ENCODE measurements around the gene SRXN1. TPM values are rescaled to one million over a fixed set of nuclear protein-coding genes. Genes with fewer than 3 reads are reported as not detected.
A peak's percentile ranks its signal among the peaks of the same experiment; 100 is the strongest.
"Not testable (repeated sequence)": the region's sequence is repeated elsewhere in the genome, so short reads cannot be mapped to it uniquely, and the experiment has no call there.

The SRXN1 gene
- total and polyA plus RNA-seq, 8 donors, result 6.4 to 40.1 (median 23.5) TPM

DNA sequence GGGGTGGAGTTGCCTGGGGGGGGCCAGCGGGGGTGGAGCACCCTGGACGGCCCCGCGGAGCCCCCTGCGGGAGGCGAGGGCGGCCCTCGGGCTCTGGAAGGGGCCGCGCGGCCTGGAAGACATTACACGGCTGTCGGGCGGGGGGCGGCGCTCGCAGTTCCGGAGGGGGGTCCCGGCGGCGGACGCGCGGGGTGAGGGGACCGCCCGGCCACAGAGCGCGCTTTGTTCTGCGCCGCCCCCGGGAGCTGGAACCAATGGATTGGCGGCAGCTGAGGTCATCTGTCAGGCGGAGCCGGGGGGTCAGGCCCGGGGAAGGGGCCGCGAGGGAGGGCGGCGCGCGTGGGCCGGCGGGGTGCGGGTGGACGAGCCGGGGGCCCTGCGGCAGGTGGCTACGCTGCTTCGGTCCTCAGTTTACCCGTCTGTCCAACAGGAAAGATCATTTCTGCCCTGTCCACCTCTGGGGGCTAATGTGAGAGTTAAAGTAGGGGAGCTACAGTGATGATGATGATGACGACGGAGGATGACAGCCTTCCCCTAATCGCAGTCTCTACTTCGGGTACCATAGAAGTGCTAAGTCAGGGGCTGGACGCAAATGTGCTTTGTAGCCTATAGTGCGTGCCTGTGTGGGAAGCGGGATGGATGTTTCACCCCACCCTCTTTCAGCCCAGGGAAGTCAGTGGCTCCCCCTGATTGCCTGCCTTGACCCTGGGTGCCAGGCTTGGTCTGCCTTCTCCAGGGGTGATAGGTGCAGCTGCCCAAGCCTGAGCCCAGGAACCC, 10.4 kb downstream of the SRXN1 start:
- H3K9me3 ChIP-seq, result no peaks in the 10 kb centered on the region
- peak in 1 of 2 donors; percentile 88 for DNase-seq
- H3K4me1 ChIP-seq, result peaks cover 4 to 22% (median 14%) of the 10 kb centered on the region in 4 donors
- TF ChIP-seq POLR2A (IDR thresholded peaks at IDR 0.05) (no peak), EP300 (IDR thresholded peaks at IDR 0.05) (no peak), POLR2AphosphoS5 (IDR thresholded peaks at IDR 0.05) (no peak)
- TF ChIP-seq, protein P1, sequence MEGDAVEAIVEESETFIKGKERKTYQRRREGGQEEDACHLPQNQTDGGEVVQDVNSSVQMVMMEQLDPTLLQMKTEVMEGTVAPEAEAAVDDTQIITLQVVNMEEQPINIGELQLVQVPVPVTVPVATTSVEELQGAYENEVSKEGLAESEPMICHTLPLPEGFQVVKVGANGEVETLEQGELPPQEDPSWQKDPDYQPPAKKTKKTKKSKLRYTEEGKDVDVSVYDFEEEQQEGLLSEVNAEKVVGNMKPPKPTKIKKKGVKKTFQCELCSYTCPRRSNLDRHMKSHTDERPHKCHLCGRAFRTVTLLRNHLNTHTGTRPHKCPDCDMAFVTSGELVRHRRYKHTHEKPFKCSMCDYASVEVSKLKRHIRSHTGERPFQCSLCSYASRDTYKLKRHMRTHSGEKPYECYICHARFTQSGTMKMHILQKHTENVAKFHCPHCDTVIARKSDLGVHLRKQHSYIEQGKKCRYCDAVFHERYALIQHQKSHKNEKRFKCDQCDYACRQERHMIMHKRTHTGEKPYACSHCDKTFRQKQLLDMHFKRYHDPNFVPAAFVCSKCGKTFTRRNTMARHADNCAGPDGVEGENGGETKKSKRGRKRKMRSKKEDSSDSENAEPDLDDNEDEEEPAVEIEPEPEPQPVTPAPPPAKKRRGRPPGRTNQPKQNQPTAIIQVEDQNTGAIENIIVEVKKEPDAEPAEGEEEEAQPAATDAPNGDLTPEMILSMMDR (IDR thresholded peaks at IDR 0.05), result no peak
- H3K27me3 ChIP-seq, result peaks cover 0 to 23% (median 9%) of the 10 kb centered on the region in 3 donors
- peak overlapping the region; percentile 27 to 47 (median 38) for H3K4me3 ChIP-seq
- 4 to 10% (median 8%) methylated on average over 12 to 56 of the region's 57 CpGs for WGBS, 5 donors
- intact Hi-C loops (cut with DNase I; ENCODE audit: low total_unique reads), result loop anchor here (10.0 kb wide), 1 partner anchor 78 kb away; no protein-coding TSS in a partner anchor
- H3K27ac ChIP-seq, result peak overlapping the region in 2 of 5 donors; percentile 32 to 47
- peaks cover 4 to 11% (median 9%) of the 10 kb centered on the region in 4 donors for H3K36me3 ChIP-seq

DNA sequence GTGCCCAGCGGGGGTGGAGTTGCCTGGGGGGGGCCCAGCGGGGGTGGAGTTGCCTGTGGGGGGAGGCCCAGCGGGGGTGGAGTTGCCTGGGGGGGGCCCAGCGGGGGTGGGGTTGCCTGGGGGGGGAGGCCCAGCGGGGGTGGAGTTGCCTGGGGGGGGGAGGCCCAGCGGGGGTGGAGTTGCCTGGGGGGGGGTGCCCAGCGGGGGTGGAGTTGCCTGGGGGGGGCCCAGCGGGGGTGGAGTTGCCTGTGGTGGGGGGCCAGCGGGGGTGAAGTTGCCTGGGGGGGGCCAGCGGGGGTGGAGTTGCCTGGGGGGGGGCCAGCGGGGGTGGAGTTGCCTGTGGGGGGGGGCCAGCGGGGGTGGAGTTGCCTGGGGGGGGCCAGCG, 11.0 kb downstream of the SRXN1 start:
- Histone ChIP-seq H3K27me3 (peaks cover 0 to 28% (median 9%) of the 10 kb centered on the region in 3 donors), H3K4me1 (peaks cover 4 to 22% (median 14%) of the 10 kb centered on the region in 4 donors), H3K4me3 (peak overlapping the region; percentile 27 to 47 (median 38))
- H3K36me3 ChIP-seq, H3K27ac ChIP-seq, H3K9me3 ChIP-seq, DNase-seq: not testable (repeated sequence)
- WGBS, 5 donors, result 28% methylated on average over 3 to 5 of the region's 13 CpGs; no CpG with 5 or more reads in 3 of the 5 donors
- intact Hi-C loops (cut with DNase I; ENCODE audit: low total_unique reads), result loop anchor here (10.0 kb wide), 1 partner anchor 77 kb away; no protein-coding TSS in a partner anchor

DNA sequence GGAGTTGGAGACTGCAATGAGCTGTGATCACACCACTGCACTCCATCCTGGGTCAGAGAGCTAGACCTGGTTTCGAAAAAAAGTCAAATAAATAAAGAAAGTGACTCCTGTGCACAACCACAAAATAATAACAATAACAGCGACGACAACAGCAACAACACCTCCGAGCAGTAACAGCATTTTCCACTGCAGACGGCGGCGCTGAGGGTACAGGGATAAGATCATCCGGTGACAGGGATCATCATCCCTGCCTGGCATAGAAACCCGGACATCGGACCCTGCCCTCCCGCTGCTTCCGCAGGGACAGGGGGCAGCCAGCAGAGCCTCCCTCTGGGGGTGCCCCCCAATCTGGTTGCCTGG, 11.5 kb downstream of the SRXN1 start:
- DNase-seq, result peak in 1 of 2 donors; percentile 47
- no peaks in the 10 kb centered on the region for H3K9me3 ChIP-seq
- TF ChIP-seq EP300 (IDR thresholded peaks at IDR 0.05), result no peak
- no peak for TF ChIP-seq POLR2AphosphoS5 (IDR thresholded peaks at IDR 0.05)
- TF ChIP-seq, protein P1 (IDR thresholded peaks at IDR 0.05), result no peak
- no peak for TF ChIP-seq POLR2A (IDR thresholded peaks at IDR 0.05)
- 23 to 45% (median 27%) methylated on average over 9 to 12 of the region's 12 CpGs for WGBS, 5 donors
- H3K27ac ChIP-seq, result no peak overlapping the region
- intact Hi-C loops (cut with DNase I; ENCODE audit: low total_unique reads), result loop anchor here (10.0 kb wide), 1 partner anchor 77 kb away; no protein-coding TSS in a partner anchor
- H3K27me3 ChIP-seq, result peaks cover 0 to 30% (median 9%) of the 10 kb centered on the region in 3 donors
- peaks cover 4 to 22% (median 14%) of the 10 kb centered on the region in 4 donors for H3K4me1 ChIP-seq
- no peak overlapping the region for H3K4me3 ChIP-seq
- peaks cover 0 to under 1% (median 0%) of the 10 kb centered on the region in 4 donors for H3K36me3 ChIP-seq

DNA sequence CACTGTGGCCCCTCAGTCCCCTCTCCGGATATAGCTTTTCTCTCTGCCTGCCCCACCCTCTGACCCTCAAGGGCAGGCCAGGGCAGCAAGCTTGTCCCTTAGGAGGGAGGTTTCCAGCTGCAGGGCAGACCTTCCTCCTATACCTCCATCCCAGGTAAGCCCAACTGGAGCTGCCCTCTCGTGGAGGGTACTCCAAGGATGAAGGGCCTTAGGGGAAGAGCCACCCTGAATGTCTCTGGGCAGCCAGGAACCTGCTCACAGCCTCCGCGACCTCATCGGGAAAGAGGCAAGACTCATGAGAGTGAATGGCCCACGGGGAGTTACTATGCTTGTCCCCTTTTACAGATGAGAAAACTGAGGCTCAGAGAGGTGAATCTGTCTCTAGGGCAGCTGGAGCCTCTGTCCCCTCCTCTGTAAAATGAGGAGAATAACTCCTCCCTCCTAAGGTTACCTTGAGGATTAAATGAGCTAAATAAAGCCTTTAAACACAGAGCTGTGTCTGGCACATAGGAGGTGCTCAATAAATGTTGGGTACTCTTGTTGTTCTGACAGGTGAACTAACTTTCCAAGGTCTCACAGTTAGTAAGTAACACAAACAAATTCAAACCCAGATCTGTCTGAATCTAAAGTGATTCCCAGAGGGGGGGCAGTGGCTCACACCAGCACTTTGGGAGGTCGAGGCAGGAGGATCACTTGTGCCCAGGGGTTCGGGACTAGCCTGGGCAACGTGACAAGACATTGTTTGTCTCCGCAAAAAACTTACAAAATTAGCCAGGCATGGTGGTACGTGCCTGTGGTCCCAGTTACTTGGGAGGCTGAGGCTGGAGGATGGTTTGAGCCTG, 12.1 kb downstream of the SRXN1 start:
- TF ChIP-seq POLR2A (IDR thresholded peaks at IDR 0.05) (no peak), EP300 (IDR thresholded peaks at IDR 0.05) (no peak), POLR2AphosphoS5 (IDR thresholded peaks at IDR 0.05) (no peak)
- TF ChIP-seq, protein P1 (IDR thresholded peaks at IDR 0.05), result no peak
- no peaks in the 10 kb centered on the region for H3K9me3 ChIP-seq
- WGBS, 5 donors, result 51 to 60% (median 52%) methylated on average over 9 to 11 of the region's 11 CpGs
- DNase-seq, result no peak
- no peak overlapping the region for H3K4me3 ChIP-seq
- no peak overlapping the region for H3K27ac ChIP-seq
- peaks cover 0 to 30% (median 9%) of the 10 kb centered on the region in 3 donors for H3K27me3 ChIP-seq
- no peaks in the 10 kb centered on the region for H3K36me3 ChIP-seq
- H3K4me1 ChIP-seq, result peaks cover 4 to 16% (median 11%) of the 10 kb centered on the region in 4 donors
- intact Hi-C loops (cut with DNase I; ENCODE audit: low total_unique reads), result loop anchor here (10.0 kb wide), 1 partner anchor 76 kb away; no protein-coding TSS in a partner anchor
